ENCODE data around the gene UBE2L5. TPM values are rescaled to one million over a fixed set of nuclear protein-coding genes. Genes with fewer than 3 reads are reported as not detected.

UBE2L5 gene
- total RNA-seq, 6 experiments from 2014 or later, result not detected

GRCh38 chr13:30395192-30396158 lies 26.8 kb upstream of the UBE2L5 start:
- Histone ChIP-seq H3K36me3 (no peaks in the 10 kb centered on the region), H3K4me3 (peak overlapping the region; percentile 46 to 51 (median 47)), H3K4me1 (peaks cover 0 to 52% (median 11%) of the 10 kb centered on the region in 4 donors), H3K27me3 (no peaks in the 10 kb centered on the region), H3K9me3 (no peaks in the 10 kb centered on the region), H3K27ac (peak overlapping the region; percentile 91 to 98 (median 95))
- DNase-seq (peak; percentile 92 to 98 (median 97)), ATAC-seq (peak; percentile 53 to 77 (median 59))
- 4% methylated on average over 19 of the region's 19 CpGs for WGBS (ENCODE audit: insufficient coverage, low coverage, low lambda C conversion rate, missing lambda C conversion rate)
- intact Hi-C loops (cut with DNase I), result loop anchor here in 1 of 2 donors (5.0 kb wide), 1 partner anchor 58 kb away; no protein-coding TSS in a partner anchor
- TF ChIP-seq, protein P1, sequence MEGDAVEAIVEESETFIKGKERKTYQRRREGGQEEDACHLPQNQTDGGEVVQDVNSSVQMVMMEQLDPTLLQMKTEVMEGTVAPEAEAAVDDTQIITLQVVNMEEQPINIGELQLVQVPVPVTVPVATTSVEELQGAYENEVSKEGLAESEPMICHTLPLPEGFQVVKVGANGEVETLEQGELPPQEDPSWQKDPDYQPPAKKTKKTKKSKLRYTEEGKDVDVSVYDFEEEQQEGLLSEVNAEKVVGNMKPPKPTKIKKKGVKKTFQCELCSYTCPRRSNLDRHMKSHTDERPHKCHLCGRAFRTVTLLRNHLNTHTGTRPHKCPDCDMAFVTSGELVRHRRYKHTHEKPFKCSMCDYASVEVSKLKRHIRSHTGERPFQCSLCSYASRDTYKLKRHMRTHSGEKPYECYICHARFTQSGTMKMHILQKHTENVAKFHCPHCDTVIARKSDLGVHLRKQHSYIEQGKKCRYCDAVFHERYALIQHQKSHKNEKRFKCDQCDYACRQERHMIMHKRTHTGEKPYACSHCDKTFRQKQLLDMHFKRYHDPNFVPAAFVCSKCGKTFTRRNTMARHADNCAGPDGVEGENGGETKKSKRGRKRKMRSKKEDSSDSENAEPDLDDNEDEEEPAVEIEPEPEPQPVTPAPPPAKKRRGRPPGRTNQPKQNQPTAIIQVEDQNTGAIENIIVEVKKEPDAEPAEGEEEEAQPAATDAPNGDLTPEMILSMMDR (IDR thresholded peaks at IDR 0.05), result no peak
- peak; percentile 70 for TF ChIP-seq POLR2A (IDR thresholded peaks at IDR 0.05)

DNA sequence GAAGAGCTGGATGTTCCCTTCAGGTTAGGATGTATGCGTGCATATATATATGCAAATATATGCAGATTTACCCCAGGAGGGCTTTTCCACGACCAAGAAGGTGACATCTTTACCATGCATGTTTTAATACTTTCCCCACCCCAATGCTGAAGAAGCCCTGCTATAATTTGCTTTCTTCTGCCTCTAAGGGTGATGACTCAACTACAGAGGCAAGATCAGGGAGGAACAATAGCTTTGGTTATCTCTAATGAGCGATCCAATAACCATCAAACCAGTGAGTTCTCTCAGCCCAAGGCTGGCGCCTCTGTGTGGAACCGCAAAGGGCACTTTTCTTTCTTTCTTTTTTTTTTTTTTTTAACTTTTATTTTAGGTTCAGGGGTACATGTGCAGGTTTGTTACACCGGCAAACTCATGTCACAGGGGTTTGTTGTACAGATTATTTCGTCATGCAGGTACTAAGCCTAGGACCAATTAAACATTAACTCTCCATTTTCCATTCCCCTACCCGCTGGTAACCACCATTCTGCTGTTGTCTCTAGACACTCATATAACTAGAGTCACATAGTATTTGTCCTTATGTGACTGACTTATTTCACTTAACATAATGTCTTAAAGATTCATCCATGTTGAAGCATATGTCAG lies 25.7 kb upstream of the UBE2L5 start:
- peaks cover 0 to 55% (median 11%) of the 10 kb centered on the region in 4 donors for H3K4me1 ChIP-seq
- intact Hi-C loops (cut with DNase I), result loop anchor here in 1 of 2 donors (5.0 kb wide), 1 partner anchor 59 kb away; no protein-coding TSS in a partner anchor
- ATAC-seq (peak; percentile 9 to 27 (median 10)), DNase-seq (no peak)
- TF ChIP-seq, protein P1 (IDR thresholded peaks at IDR 0.05), result no peak
- no peak for TF ChIP-seq POLR2A (IDR thresholded peaks at IDR 0.05)
- 21% methylated on average over 8 of the region's 8 CpGs for WGBS (ENCODE audit: insufficient coverage, low coverage, low lambda C conversion rate, missing lambda C conversion rate)
- no peaks in the 10 kb centered on the region for H3K36me3 ChIP-seq
- H3K27me3 ChIP-seq, result no peaks in the 10 kb centered on the region
- H3K27ac ChIP-seq, result peak overlapping the region; percentile 91 to 98 (median 95)
- H3K4me3 ChIP-seq, result peak overlapping the region in 2 of 3 donors; percentile 47 to 51
- no peaks in the 10 kb centered on the region for H3K9me3 ChIP-seq

- DNase-seq (peak; percentile 71 to 91 (median 85)), ATAC-seq (peak; percentile 62 to 78 (median 70))
- H3K4me3 ChIP-seq, result no peak overlapping the region
- no peaks in the 10 kb centered on the region for H3K36me3 ChIP-seq
- peak overlapping the region; percentile 79 to 98 (median 95) for H3K27ac ChIP-seq
- H3K4me1 ChIP-seq, result peaks cover 0 to 56% (median 11%) of the 10 kb centered on the region in 4 donors
- intact Hi-C loops (cut with DNase I), result loop anchor here in 1 of 2 donors (5.0 kb wide), 1 partner anchor 61 kb away; no protein-coding TSS in a partner anchor
- H3K27me3 ChIP-seq, result no peaks in the 10 kb centered on the region
- H3K9me3 ChIP-seq, result no peaks in the 10 kb centered on the region
- WGBS (ENCODE audit: insufficient coverage, low coverage, low lambda C conversion rate, missing lambda C conversion rate), result 19% methylated on average over 6 of the region's 7 CpGs
- TF ChIP-seq POLR2A (IDR thresholded peaks at IDR 0.05), result no peak
- TF ChIP-seq, protein P1 (IDR thresholded peaks at IDR 0.05), result no peak
Observed at GRCh38 chr13:30398601-30399072, 23.7 kb upstream of the UBE2L5 start.

GRCh38 chr13:30400376-30400775 lies 21.9 kb upstream of the UBE2L5 start:
- peaks cover 0 to 66% (median 17%) of the 10 kb centered on the region in 4 donors for H3K4me1 ChIP-seq
- no peak for DNase-seq
- intact Hi-C loops (cut with DNase I), result no loop called here
- TF ChIP-seq, protein P1 (IDR thresholded peaks at IDR 0.05), result no peak
- TF ChIP-seq POLR2A (IDR thresholded peaks at IDR 0.05), result no peak
- peak overlapping the region in 2 of 3 donors; percentile 32 to 98 for H3K27ac ChIP-seq
- no peak overlapping the region for H3K4me3 ChIP-seq
- H3K9me3 ChIP-seq, result no peaks in the 10 kb centered on the region
- 76% methylated on average over 2 of the region's 2 CpGs for WGBS (ENCODE audit: insufficient coverage, low coverage, low lambda C conversion rate, missing lambda C conversion rate)
- ATAC-seq, result no peak
- H3K36me3 ChIP-seq, result no peaks in the 10 kb centered on the region
- no peaks in the 10 kb centered on the region for H3K27me3 ChIP-seq
